DND-41 (cell line): ENCODE results near the gene SETBP1.

Experiments
- ATAC-seq: fragments of 200-7000 bp; cut with Tn5 transposase; 3 replicates; pipeline ENCODE4 v1.9.1; 2021; ENCODE audit warnings: low read depth; ENCODE audit not compliant: insufficient read depth
- DNase-seq: peaks from one replicate; pipeline ENCODE4 v3.0.0-alpha.2; 2020
- H2AFZ ChIP-seq: 2 replicates; pipeline ENCODE4 v1.6.0; 2012; ENCODE audit warnings: low read depth, low read length
- H3K27ac ChIP-seq: 2 replicates; pipeline ENCODE4 v1.5.1; 2012; ENCODE audit warnings: low read length, inconsistent platforms
- H3K27me3 ChIP-seq: fragments of 200-600 bp; sonication (generic); 2 replicates; pipeline ENCODE4 v1.6.0; 2012; ENCODE audit warnings: low read length, mild to moderate bottlenecking, inconsistent platforms; ENCODE audit not compliant: insufficient read depth, poor library complexity
- H3K36me3 ChIP-seq: 2 replicates; pipeline ENCODE4 v1.5.1; 2012; ENCODE audit warnings: low read length, inconsistent platforms; ENCODE audit not compliant: insufficient read depth
- H3K4me1 ChIP-seq: 2 replicates; pipeline ENCODE4 v1.5.1; 2012; ENCODE audit warnings: mild to moderate bottlenecking, low read length; ENCODE audit not compliant: insufficient read depth
- H3K4me2 ChIP-seq: 2 replicates; pipeline ENCODE4 v1.6.0; 2012; ENCODE audit warnings: mild to moderate bottlenecking, moderate library complexity, low read length, inconsistent platforms; ENCODE audit not compliant: insufficient read depth
- H3K4me3 ChIP-seq, 2 experiments: fragments of 200-600 bp in 1 of 2; shearing (Covaris generic) in 1 of 2; 2 replicates each; pipeline ENCODE4 v1.5.1; 2012 to 2016; ENCODE audit warnings: inconsistent platforms in 2 of 2, low read length in 2 of 2, mild to moderate bottlenecking in 2 of 2, low read depth in 1 of 2, moderate library complexity in 1 of 2
- H3K79me2 ChIP-seq: 2 replicates; pipeline ENCODE4 v1.6.0; 2012; ENCODE audit warnings: low read length, inconsistent platforms; ENCODE audit not compliant: insufficient read depth
- H3K9ac ChIP-seq: 2 replicates; pipeline ENCODE4 v1.6.0; 2012; ENCODE audit warnings: low read depth, mild to moderate bottlenecking, inconsistent platforms, low read length, moderate library complexity
- H3K9me3 ChIP-seq: 2 replicates; pipeline ENCODE4 v1.5.1; 2012; ENCODE audit warnings: low read length, moderate library complexity, mild to moderate bottlenecking, inconsistent platforms; ENCODE audit not compliant: insufficient read depth, severe bottlenecking
- H4K20me1 ChIP-seq: 2 replicates; pipeline ENCODE4 v1.6.0; 2012; ENCODE audit warnings: low read length; ENCODE audit not compliant: insufficient read depth
- EZH2 ChIP-seq: IDR thresholded peaks from 3 replicates; pipeline ENCODE4 v1.6.1; 2012; ENCODE audit warnings: borderline replicate concordance, low read depth, mild to moderate bottlenecking, moderate library complexity, low read length, inconsistent platforms; ENCODE audit not compliant: severe bottlenecking
- TF ChIP-seq, protein P1 (sequence below): IDR thresholded peaks from 2 replicates; pipeline ENCODE4 v1.5.1; 2012; ENCODE audit warnings: borderline replicate concordance, low read length, moderate library complexity, mild to moderate bottlenecking; ENCODE audit not compliant: poor library complexity, severe bottlenecking; ENCODE audit errors: extremely low read depth

The SETBP1 gene

DNA sequence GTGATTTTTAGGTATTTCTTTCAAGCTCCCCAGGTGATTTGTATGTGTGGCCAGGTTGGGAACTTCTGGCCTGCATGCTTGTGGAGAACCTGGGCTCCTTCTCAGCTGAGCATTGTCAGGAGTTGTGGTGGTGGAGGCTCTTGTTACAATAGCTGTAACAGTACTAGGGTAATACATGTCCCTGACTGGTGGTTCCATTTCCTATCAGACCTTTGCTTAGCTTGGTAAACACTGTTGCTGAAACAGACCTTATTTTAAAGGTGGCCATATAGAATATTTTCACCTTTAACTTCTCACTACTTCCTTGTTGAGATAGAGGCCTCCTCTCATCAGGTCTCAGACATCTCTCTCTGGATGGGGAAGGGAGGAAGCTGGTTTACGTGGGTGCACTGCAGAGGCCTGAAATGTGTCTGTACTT, 79.2 kb downstream of the SETBP1 start:
- Histone ChIP-seq H3K36me3 (no peaks in the 10 kb centered on the region), H3K9ac (no peak overlapping the region), H3K4me2 (no peak overlapping the region), H2AFZ (no peak overlapping the region), H3K9me3 (no peaks in the 10 kb centered on the region), H3K27me3 (no peaks in the 10 kb centered on the region), H3K4me3 (no peak overlapping the region), H4K20me1 (no peaks in the 10 kb centered on the region), H3K27ac (no peak overlapping the region), H3K79me2 (no peaks in the 10 kb centered on the region), H3K4me1 (no peaks in the 10 kb centered on the region)
- ATAC-seq (no peak), DNase-seq (no peak)
- TF ChIP-seq, protein P1, sequence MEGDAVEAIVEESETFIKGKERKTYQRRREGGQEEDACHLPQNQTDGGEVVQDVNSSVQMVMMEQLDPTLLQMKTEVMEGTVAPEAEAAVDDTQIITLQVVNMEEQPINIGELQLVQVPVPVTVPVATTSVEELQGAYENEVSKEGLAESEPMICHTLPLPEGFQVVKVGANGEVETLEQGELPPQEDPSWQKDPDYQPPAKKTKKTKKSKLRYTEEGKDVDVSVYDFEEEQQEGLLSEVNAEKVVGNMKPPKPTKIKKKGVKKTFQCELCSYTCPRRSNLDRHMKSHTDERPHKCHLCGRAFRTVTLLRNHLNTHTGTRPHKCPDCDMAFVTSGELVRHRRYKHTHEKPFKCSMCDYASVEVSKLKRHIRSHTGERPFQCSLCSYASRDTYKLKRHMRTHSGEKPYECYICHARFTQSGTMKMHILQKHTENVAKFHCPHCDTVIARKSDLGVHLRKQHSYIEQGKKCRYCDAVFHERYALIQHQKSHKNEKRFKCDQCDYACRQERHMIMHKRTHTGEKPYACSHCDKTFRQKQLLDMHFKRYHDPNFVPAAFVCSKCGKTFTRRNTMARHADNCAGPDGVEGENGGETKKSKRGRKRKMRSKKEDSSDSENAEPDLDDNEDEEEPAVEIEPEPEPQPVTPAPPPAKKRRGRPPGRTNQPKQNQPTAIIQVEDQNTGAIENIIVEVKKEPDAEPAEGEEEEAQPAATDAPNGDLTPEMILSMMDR: no peak
- TF ChIP-seq EZH2: no peak

DNA sequence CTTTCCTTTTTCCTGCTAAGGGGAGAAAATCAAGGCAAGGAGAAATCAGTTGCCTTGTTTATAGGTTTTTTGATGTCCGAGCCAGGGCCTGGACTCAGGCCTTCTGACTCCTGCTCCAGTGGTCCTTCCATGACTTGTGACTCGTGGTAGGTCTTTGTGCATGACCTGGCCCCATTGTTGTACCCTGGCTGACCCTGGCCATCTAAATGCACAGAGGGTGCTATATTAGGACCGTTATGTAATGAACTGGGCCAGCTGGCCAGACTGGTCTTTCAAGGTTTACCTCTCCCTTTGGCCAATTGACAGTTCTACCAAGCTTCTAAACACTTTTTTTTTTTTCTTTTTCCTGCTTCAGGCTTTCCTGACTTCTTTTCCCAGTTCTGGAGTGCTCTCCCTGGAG, 81.1 kb downstream of the SETBP1 start:
- no peak overlapping the region for H3K27ac ChIP-seq
- no peaks in the 10 kb centered on the region for H3K4me1 ChIP-seq
- no peaks in the 10 kb centered on the region for H3K27me3 ChIP-seq
- no peaks in the 10 kb centered on the region for H4K20me1 ChIP-seq
- TF ChIP-seq EZH2: no peak
- TF ChIP-seq, protein P1: no peak
- no peaks in the 10 kb centered on the region for H3K9me3 ChIP-seq
- no peak overlapping the region for H3K9ac ChIP-seq
- DNase-seq (no peak), ATAC-seq (no peak)
- no peaks in the 10 kb centered on the region for H3K36me3 ChIP-seq
- no peak overlapping the region for H2AFZ ChIP-seq
- no peak overlapping the region for H3K4me3 ChIP-seq
- H3K4me2 ChIP-seq: no peak overlapping the region
- H3K79me2 ChIP-seq: no peaks in the 10 kb centered on the region

DNA sequence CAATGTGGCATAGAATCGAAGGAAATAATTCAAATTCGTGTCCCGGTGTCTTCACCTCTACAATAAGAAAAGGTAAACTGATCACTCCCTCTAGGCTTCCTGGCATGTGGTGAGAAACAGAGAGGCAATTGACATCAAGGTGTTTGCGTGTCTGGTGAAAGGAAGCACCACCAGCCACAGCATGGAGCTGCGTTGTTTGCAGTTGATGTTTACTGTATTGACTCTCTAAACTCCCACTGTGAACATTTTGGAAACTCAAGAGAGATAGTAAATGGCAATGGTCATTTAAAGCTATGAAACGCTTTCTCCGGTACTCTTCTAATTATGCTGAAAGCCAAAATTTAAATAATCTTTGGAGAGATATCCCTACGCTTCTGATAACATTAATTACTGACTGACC, 82.6 kb downstream of the SETBP1 start:
- TF ChIP-seq EZH2: no peak
- TF ChIP-seq, protein P1: no peak
- ATAC-seq (no peak), DNase-seq (no peak)
- Histone ChIP-seq H3K9me3 (no peaks in the 10 kb centered on the region), H3K36me3 (no peaks in the 10 kb centered on the region), H3K4me3 (no peak overlapping the region), H3K9ac (no peak overlapping the region), H3K27me3 (no peaks in the 10 kb centered on the region), H3K27ac (no peak overlapping the region), H2AFZ (no peak overlapping the region), H3K79me2 (no peaks in the 10 kb centered on the region), H3K4me2 (no peak overlapping the region), H4K20me1 (no peaks in the 10 kb centered on the region), H3K4me1 (no peaks in the 10 kb centered on the region)

DNA sequence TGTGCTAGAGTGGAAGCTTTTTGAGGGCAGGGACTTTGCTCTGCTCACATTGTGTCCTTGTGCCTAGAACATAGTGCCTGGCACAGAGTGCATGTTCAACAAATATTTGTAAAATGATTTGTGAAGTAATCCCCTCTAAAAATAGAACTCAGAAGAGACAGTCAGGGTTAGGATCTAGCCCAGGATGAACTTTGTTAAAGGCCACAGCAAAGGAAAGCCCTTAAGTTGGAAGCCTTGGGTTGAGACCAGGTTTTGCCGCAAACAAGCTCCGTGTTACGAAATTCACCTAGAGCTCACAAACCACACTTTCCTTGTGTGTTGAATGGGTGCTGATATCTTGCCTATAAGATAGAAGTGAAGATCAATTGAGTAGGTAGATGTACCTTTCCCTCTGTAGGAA, 84.2 kb downstream of the SETBP1 start:
- ATAC-seq: no peak
- Histone ChIP-seq H4K20me1 (no peaks in the 10 kb centered on the region), H3K4me2 (no peak overlapping the region), H2AFZ (no peak overlapping the region), H3K4me1 (no peaks in the 10 kb centered on the region), H3K9ac (no peak overlapping the region), H3K27ac (no peak overlapping the region), H3K79me2 (no peaks in the 10 kb centered on the region), H3K27me3 (no peaks in the 10 kb centered on the region), H3K36me3 (no peaks in the 10 kb centered on the region), H3K9me3 (no peaks in the 10 kb centered on the region), H3K4me3 (no peak overlapping the region)
- no peak for DNase-seq
- TF ChIP-seq, protein P1: no peak
- no peak for TF ChIP-seq EZH2
